GM18499 (cell line): ENCODE measurements around the gene MDH2.
"Not testable (repeated sequence)": the region's sequence is repeated elsewhere in the genome, so short reads cannot be mapped to it uniquely, and the experiment has no call there.

Experiments
- ATAC-seq: cut with Tn5 transposase; IDR thresholded peaks from one replicate; pipeline ENCODE4 v1.9.1; 2021; ENCODE audit warnings: moderate number of reproducible peaks; ENCODE audit not compliant: insufficient read depth, unreplicated experiment

The MDH2 gene

GRCh38 chr7:76047811-76048667, at the start of gene MDH2, which contains the start of gene STYXL1:
Gene MDH2 (plus strand): TSS chr7:76048106. CDS start chr7:76048161, 55 bp downstream.
Gene STYXL1 (minus strand): TSS chr7:76048000. CDS start chr7:76030523, 17,477 bp downstream.
- peak; percentile 76 for ATAC-seq

GRCh38 chr7:76000566-76000965, 47.3 kb upstream of the MDH2 start:
- no peak for ATAC-seq

- no peak for ATAC-seq
Measured at GRCh38 chr7:76002139-76002538, 45.8 kb upstream of the MDH2 start.

- no peak for ATAC-seq
Measured at GRCh38 chr7:76002822-76003221, 45.1 kb upstream of the MDH2 start.

GRCh38 chr7:76003351-76003750, 44.6 kb upstream of the MDH2 start:
- no peak for ATAC-seq

- not testable (repeated sequence) for ATAC-seq
Measured at GRCh38 chr7:76005004-76005403, 42.9 kb upstream of the MDH2 start.

- ATAC-seq, result no peak
Measured at GRCh38 chr7:76008156-76008687, 39.7 kb upstream of the MDH2 start.

GRCh38 chr7:76009672-76010600, 38.0 kb upstream of the MDH2 start:
- no peak for ATAC-seq

- ATAC-seq, result no peak
Measured at GRCh38 chr7:76011442-76011861, 36.5 kb upstream of the MDH2 start.

GRCh38 chr7:76016191-76016947, 31.5 kb upstream of the MDH2 start:
- no peak for ATAC-seq

GRCh38 chr7:76018520-76018919, 29.4 kb upstream of the MDH2 start:
- not testable (repeated sequence) for ATAC-seq

- ATAC-seq, result no peak
Measured at GRCh38 chr7:76020031-76020714, 27.7 kb upstream of the MDH2 start.

GRCh38 chr7:76022026-76022780, 25.7 kb upstream of the MDH2 start:
- no peak for ATAC-seq

- ATAC-seq, result no peak
Measured at GRCh38 chr7:76023002-76023401, 24.9 kb upstream of the MDH2 start.

GRCh38 chr7:76029682-76030081, 18.2 kb upstream of the MDH2 start:
- not testable (repeated sequence) for ATAC-seq

GRCh38 chr7:76031964-76032363, 15.9 kb upstream of the MDH2 start:
- no peak for ATAC-seq

- ATAC-seq, result no peak
Measured at GRCh38 chr7:76037310-76037709, 10.6 kb upstream of the MDH2 start.

GRCh38 chr7:76040126-76040525, 7.8 kb upstream of the MDH2 start:
- no peak for ATAC-seq
